EL (cell line): ENCODE results near the gene TNNC1.

Experiments used
- DNase-seq: peaks from one replicate; pipeline ENCODE4 v3.0.0-alpha.2; 2016

Gene TNNC1

DNA sequence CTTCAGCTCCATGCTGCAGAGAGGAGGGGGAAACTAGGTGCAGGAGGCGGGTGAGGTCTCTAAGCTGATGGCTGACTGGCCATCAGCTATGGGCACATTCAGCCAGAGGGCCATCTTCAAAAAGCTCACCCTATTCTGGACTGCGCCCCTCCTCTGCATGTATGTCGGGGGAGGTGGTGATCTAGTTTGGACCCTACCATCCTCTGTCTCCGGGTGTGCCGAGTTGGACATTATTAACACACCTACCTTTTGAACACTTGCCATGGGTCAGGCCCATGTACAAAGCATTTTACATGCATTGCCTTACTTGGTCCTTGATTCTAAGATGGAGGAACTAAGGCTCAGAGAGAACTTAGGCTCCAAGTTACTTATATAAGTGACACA is 3.0 kb upstream of the TNNC1 start:
- DNase-seq = no peak

DNA sequence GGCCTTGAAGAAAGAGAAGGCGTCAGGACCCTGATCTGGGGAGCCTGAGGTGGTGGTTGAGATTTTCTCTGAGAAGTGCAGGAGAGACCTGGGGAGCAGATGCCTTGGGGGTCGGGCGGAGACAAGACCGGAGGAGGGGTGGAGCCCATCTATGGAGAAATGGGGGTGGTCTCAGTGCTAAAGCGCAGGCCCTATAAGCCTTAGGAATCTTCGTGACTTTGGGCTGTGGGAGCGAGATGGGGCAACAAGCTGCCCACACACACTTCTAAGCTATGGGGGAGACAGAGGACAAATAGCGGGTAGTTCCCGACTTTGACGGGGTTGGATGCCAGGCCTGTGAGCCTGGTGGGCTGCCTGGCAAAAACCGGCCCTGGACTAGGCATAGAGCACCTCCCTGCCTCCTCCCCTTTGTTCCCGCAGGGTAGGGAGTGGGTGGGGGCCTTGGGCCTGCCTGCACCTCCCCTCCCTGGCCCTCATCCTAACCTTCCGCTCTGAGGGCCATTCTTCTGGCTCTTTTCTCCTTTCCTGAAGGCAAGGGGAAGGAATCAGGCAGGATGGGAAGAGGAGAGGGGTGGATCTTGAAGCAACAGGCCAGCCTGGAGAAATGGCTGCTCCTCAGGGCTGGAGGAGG is 2.4 kb upstream of the TNNC1 start:
- DNase-seq = peak; percentile 38

DNA sequence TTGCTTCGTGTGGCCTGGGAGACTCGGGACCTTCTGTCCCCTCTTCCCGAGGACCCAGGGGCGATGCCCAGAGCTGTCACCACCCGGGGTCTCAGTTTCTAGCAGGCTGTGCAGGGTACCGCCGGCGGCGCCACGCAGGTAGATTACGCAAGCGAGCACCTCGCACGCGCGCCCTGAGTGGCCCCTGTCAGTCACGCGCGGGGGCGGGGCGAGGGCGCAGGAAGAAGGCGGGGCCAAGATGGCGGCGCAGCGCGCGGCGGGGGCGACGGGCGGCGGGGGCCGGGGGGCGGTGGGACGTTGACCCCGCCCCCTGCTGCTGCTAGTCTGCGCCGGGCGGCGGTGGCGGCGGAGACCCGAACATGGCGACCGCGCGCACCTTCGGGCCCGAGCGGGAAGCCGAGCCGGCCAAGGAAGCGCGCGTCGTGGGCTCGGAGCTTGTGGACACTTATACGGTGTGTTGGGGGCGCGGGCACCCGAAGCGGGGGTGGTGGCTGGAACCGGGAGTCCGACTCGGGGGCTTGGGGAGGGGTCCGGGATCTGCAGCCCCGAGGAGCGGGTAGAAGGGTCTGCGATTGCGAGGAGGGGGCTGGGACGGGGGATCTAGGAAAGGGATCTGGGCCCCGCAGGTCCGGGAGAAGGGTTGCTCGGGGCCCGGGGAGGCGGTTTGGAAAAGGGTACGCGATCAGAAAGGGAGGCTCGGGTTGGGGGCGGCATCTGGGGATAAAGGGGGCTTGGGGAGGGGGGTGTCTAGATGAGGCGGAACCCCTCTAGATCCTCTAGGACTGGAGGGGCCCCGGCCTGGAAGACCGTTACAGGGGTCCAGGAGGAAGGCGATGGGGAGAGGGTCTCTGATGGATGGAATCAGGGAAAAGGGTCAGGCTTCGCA is 1.7 kb upstream of the TNNC1 start, which contains the start of gene NISCH:
Gene NISCH (plus strand): TSS at position 322 of the 886 bp plus-strand sequence. CDS start 38 bp downstream, at position 360.
- peak; percentile 77 for DNase-seq

DNA sequence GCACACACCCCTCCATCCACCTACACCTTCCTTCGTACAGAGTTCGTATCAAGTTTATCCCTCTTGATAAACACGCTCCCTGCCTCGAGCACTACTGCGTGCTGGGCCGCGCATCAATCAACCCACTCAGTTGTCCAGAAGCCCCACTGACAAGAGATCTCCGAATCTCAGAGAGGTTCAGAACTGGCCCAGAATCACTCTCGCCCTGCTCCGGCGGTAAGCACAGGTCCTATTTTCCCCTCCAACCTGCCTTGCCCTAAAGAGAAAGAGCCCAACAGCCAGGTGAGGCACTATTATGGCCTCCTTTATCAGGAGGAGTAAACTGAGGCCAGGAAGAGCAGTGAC is 1.1 kb upstream of the TNNC1 start:
- DNase-seq = no peak

DNA sequence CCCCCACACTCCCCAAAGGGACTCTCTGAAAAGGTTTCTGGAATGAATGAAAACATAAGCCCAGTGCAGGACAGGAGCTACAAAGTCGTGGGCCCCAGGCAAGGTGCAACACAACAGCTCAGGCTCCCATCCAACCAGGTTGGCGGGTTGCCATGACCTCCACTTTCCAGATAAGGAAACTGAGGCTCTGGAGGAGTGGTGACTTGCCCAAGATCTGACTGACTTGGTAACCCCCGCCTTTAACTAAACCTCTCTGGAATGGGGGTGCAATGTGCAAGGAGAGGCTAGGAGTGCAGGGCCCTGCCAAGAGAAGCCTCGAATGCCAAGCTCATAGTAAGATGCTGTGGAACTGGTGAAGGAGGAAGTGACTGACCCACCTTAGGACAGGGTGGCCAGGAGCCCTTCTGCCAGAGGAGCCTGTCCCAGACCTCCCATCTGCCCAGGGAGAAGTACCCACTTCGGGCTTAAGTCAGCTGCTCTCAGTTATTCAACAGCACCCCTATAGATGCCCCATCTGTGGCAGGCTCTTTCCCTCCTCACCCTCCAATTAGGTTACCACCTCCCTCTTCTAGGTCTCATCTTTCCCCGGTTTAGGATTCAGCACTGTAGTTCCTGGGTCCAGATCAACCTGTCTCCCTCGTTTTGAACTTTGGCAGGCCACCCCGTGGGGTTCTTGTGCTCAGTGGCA is 553 bp upstream of the TNNC1 start:
- DNase-seq = no peak

DNA sequence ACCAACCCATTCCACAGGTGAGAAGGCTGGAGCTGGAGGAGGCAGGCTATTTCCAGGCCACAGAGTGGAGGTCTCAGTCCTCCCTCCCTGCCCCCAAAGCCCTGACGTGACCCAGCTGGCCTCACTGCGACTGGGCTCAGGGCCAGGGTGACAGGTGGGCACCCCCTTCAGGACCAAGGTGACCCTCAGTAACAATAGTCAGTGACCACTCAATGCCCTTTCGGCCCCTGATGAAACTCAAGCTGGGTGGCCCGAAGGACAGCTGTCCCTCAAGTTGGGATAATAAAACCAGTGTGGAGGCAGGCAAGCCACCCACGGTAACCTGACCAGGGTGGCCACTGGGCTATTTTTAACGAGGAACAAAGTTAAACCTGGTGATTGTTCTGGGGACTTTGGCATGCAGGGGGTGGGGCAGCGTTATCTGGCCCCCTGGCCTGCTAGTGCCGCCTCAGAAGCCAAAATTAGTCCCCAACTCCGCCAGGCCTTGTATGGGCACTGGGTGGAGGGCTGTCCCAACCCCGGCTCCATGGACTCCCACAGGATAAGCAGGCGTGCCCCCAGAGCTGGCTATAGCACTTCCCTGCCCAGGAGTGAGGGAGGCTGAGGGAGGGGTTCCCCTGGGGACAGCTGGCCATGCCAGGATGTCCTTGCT is 1.1 kb downstream of the TNNC1 start:
- DNase-seq = no peak

DNA sequence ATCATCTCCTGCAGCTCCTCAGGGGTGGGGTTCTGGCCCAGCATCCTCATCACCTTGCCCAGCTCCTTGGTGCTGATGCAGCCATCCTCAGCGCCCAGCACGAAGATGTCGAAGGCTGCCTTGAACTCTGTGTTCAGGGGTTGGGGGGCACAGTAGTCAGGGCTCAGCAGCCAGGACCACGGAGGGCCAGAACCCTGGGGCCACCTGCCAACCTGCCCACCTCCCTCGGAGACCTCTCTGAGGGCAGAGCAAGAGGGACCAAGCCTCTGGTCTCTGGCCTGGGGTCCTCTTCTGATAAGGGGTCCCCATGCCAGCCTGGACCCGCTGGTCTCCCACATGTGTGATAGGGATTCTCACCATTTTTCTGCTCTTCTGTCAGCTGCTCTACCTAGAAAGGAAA is 1.7 kb downstream of the TNNC1 start:
- no peak for DNase-seq

DNA sequence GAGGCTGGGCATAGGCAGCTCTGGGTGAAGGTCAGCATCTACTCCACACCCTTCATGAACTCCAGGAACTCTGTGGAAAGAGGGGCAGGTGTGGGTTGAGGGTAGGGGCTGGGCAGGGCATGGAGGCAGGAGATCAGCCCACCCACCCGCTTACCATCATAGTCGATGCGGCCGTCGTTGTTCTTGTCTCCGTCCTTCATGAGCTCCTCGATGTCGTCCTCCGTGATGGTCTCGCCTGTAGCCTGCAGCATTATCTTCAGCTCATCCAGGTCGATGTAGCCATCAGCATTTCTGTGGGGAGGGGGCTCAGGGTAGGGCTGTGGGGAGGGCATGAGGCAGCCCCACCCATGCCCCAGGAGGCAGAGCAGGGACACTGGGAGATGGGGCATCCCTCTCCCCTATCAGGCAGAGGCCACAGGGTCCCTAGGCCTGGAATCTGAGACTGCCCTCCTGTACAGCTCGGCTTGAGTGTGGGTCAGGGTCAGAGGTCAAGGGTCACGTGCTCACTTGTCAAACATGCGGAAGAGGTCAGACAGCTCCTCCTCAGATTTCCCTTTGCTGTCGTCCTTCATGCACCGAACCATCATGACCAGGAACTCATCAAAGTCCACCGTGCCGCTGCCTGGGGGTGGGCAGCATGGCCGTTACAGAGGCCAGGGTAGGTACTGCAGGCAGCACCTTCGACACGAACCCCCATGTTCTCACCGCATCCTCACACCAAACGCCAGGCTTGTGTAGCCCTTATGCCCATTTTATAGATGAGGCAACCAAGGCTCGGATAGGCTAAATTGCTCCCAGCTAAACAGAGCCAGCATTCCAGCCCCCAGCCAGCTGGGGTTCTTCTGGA is 2.4 kb downstream of the TNNC1 start:
- DNase-seq = no peak

DNA sequence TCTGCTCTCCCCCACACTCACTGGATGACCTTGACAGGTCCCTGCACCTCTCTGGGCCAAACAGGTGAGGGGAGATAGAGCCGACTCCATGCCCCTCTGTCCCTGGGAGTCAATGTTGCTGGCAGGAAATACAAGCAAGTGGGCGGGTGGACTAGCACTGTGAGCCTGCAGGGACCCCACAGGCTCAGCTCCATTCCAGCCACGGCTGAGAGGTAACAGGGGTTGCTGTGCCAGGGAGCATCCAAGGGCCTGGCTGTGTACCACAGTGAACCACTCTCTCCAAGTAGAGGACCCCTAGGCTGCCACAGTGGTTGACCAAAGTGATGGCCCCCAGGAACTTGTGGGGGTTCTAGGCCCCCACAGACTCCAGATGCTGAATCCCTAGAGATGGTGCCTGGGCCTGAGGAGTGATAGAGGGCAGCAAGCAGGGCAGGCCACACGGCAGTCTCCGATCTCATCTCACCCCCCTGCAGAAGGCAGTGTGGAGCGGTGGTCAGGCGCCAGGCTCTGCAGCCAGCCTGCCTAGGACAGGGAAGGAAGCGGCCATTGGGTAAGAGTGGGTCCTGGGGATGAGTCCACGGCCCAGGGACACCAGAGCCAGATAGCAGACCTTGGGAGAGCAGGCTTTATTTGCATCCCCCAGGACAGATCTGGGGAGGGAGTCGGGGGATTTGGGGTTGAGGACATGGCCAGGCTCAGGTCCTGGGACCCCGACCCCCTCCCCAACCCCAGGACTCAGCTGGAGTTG is 3.2 kb downstream of the TNNC1 start:
- DNase-seq = no peak

DNA sequence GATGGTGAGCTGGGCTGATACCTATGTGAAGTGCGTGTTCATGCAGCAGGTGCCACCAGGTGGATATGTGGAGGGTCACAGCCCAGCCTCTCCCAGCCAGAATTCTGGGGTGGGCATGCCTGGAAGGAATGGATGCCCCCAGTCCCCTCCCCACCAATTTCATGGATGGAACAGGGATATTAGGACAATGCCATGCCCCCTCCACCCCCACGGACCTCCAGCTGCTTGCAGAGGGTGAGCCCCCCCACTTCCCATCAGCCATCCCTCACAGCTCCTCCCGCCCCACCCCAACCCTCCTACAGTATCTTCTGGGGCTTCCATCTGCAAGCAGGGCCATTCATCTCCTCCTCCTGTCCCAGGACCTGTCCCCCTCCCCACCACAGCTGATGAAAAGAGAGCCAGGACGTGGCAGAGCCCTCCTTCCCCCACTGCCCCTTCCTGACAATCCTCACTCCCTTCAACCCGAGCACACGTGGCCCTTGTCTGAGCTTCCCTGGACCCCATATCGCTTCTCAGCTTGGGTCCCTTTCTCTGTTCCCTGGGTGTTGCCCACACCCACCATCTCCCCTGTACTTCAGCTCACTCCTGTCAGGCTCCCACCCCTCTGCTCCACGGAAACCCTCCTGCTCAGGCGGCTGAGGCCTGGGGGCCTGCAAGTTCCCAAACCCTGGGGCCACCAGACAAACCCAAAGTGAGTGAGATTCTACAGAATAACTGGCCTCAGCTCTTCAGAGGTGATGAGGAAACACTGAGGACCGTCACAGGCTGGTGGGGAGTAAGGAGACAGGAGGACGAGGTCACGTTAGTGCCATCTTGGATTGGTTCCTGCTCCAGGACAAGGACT is 6.1 kb downstream of the TNNC1 start:
- no peak for DNase-seq

DNA sequence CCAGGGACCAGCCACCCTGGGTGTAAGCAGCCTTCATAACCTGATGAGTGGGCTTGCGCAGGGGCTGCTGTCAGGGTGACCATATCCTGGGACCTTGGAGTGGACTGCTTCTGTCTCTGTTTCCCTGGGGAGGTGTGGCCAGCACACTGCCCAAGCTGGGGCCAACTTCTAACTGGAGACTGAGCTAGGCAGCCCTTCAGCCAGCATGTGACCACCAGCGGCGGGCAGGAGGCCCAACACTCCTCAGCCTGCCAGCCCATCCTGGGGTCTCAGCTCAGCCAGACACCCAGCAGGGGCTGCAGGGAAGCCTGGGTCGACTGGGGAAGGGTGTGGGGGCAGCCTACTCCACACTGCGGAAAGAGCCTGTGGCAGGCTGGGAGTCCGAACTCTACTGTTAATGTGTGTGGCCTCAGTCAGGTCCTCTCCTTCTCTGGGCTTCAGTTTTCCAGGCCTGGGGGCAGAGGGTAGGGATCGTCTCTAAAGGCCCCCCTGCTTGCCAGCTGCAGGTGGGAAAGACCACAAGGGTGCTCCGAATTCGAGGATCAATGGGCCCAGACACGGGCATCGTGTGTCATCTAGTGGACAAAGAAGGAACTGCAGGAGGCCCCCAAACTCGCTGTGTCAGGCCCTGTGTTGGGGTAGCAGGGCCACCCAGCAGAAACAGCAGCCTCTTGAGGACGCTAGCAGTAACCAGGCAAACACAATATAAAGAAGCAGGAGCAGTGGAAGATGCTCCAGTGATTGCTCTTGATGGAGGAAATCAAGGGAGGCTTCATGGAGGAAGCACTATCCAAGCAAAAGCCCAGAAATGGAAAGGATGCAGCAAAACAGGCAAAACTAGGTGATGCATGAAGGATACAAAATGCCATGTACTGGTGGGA is 7.0 kb downstream of the TNNC1 start:
- peak; percentile 67 for DNase-seq

DNA sequence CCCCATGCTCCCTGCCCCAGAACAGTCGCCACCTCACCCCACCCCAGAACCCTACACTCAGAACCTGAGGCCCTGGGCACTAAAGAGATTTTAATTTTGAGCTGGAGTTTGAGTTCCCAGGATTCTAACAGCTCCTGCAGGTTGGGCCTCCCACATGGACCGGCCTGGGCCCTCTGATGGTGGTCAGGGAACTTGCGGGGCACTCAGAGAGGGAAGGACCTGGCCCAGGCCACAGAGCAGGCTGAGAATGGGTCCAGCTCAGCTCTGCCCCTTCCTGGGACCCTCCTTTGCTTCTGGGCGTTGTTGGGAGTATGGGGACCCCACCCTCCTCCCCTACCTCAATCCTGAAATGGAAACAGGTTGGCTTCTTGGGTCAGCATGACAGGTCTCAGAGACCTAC is 7.8 kb downstream of the TNNC1 start:
- DNase-seq = no peak

DNA sequence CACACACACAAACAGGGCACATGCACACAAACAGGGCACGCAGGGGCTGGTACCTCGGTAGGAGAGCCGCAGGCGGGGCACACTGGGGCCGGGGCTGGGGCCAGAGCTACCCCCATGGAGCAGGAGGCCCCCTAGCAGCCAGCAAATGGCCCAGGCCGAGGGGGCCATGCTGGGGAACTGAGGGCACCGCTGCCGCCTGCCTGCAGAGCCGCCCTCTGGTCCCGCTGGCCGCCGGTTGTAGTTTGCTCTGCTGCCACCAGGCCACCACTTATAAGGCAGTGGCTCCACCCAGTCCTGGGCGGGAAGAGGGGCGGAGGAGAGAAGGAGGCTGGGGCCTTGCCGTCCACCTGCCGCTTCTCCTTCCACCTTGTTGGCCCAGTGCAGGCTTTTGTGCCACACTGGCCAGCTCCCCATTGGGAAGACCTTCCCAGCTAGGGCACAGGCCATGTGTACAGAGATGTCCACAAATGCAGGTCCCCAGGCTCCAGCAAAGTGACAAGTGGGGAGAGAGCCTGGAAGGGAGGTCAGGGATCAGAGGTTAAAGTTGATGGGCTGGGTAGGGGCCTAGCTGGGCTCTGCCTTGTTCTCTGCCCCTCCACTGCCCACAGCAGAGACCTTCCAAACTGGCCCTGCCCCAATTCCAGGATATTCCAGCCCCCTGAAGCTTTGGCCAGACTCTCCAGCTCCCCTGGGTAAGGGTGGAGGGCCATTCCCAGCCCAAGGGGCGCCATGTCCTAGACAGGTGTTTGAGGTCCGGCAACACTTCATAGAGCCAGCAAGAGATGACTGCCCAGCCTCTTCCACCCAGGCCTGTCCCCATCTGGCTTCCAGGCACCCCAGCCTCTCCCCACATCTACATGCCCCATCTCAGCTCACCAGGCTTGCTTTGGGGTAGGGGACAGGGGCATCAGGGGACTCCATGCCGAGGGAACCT is 8.7 kb downstream of the TNNC1 start, which contains the start of gene SEMA3G:
Gene SEMA3G (minus strand): TSS at position 244 of the 934 bp plus-strand sequence. CDS start 76 bp downstream, at position 168.
- DNase-seq = peak; percentile 27

DNA sequence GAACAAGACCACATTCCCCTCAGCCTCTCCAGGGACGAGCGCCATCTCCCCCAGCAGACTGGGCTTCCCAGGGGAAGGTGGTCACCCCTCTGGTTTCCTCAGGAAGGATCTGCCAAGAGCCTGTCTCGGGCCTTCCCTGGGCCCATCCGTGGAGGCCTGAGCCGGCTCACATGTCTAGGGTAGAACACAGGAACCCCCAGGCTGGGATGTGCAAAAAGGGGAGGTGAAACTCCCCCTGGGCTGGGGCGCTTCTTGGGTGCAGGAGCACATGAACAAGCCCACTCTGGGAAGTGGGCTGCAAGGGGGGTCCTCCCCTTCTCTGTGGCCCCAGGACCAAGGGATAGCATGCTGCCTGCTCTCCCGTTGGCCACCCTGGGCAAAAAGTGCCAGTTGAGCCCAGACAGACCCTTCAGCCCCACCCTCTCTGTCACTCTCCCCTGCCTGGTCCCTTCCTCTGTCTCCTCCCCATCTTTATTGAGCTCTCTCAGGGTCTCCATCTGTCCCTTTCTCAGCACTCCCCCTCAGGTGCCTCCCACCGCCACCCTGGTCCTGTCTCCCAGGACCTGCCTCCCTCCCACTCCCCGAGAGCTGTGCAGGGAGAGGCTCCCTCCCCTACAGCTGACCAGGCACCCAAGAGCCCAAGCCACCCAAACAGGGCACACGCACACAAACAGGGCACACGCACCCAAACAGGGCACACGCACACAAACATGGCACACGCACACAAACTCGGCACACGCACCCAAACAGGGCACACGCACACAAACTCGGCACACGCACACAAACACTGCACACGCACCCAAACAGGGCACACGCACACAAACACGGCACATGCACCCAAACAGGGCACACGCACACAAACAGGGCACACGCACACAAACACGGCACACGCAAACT is 9.8 kb downstream of the TNNC1 start:
- DNase-seq = no peak

DNA sequence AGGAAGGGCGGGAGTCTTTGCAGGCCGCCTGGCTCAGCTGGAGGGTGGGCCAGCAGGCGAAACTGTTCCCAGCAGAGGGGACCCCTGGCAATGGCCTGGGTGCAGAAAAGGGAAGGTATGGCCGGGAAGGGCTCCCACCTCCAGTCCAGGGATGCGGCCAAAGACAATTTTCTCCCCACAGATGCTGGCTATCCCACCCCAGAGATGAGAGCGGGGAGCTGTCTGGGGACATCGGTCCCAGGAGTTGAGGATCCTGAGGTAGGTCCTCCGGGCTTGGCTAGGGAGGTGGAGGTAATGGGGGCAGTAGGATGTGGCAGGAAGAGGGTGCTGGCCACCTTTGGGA is 10.6 kb downstream of the TNNC1 start:
- DNase-seq = no peak

DNA sequence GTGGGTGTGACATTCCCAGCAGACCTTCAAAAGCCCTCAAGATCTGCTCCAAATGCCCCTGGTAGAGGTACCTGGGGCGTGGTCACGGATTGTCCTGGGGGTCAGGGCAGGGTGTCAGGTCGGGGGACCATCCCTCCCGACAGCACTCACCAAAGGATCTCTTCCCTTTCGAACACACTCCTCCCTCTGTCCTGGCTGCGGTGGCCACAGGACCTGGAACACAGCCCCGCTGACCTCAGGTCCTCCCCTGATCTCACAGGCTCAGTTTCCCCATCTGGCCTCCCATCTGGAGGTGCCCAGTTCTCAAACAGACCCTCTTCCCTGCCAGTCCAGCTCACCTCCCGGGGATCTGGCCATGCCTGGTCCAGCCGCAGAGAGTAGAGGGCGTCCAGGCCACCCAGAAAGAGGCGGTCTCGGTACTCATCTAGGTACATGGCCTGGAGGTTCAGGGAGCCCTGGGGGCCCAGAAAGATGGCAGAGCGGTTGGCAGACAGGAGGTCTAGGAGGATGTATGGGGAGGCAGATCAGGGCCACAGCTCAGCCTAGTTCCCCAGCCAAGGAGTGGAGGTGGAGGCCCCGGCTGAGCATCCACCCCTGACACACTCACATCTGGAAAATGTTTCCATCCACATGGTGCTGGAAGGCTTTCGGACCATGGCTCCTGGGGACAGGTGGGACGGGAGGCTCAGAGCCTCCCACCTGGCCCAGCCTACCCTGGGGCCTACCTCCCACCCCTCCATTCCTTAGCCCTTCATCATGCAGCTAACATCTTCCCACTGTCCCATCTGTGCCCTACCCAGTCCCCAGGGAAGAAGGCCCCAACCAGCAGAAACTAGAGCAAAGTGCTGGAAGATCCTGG is 11.2 kb downstream of the TNNC1 start:
- DNase-seq = no peak
